Measurements from ENCODE around the gene RADX.

DNA sequence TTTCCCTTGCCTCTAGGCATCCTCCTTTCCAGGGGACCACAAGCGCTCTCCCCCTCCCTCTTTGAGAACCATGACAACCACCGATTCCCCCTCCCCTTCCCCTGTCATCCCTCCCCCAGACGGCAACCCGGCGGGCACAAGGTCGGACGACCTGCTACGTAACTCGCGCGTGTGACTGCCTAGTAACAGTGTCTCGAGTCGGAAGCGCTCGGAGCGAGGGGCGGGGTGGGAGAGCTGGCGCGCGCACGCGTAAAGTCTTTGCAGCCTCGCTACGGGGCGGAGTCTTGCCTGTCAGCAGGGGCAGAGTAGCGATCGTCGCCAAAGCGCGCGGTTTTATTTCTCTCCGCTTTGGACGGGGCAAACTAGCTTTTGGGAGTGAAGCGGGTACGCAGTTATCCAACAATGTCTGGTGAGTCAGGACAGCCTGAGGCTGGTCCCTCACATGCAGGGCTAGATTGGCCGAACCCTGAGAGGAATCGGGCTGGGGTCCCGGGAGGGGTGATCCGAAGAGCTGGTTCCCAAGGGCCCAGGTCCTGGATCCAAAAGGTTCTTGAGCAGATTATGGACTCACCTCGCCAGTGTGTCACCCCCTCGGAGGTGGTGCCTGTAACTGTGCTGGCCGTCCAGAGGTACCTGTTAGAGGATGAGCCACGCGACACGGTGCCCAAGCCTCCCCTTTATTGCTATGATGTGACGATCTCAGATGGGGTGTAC, at the start of gene RADX:
- TF ChIP-seq, protein P1, sequence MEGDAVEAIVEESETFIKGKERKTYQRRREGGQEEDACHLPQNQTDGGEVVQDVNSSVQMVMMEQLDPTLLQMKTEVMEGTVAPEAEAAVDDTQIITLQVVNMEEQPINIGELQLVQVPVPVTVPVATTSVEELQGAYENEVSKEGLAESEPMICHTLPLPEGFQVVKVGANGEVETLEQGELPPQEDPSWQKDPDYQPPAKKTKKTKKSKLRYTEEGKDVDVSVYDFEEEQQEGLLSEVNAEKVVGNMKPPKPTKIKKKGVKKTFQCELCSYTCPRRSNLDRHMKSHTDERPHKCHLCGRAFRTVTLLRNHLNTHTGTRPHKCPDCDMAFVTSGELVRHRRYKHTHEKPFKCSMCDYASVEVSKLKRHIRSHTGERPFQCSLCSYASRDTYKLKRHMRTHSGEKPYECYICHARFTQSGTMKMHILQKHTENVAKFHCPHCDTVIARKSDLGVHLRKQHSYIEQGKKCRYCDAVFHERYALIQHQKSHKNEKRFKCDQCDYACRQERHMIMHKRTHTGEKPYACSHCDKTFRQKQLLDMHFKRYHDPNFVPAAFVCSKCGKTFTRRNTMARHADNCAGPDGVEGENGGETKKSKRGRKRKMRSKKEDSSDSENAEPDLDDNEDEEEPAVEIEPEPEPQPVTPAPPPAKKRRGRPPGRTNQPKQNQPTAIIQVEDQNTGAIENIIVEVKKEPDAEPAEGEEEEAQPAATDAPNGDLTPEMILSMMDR (conservative IDR thresholded peaks at IDR 0.05; ENCODE audit: low read depth in 2 of 2): no peak
- TF ChIP-seq POLR2AphosphoS5 (IDR thresholded peaks at IDR 0.05; ENCODE audit: low read depth): no peak
- TF ChIP-seq EZH2phosphoT487 (IDR thresholded peaks at IDR 0.05; ENCODE audit: unreplicated experiment): no peak
- no peak for TF ChIP-seq EZH2 (IDR thresholded peaks at IDR 0.05; ENCODE audit: low read depth, unreplicated experiment)
- TF ChIP-seq, protein P2, sequence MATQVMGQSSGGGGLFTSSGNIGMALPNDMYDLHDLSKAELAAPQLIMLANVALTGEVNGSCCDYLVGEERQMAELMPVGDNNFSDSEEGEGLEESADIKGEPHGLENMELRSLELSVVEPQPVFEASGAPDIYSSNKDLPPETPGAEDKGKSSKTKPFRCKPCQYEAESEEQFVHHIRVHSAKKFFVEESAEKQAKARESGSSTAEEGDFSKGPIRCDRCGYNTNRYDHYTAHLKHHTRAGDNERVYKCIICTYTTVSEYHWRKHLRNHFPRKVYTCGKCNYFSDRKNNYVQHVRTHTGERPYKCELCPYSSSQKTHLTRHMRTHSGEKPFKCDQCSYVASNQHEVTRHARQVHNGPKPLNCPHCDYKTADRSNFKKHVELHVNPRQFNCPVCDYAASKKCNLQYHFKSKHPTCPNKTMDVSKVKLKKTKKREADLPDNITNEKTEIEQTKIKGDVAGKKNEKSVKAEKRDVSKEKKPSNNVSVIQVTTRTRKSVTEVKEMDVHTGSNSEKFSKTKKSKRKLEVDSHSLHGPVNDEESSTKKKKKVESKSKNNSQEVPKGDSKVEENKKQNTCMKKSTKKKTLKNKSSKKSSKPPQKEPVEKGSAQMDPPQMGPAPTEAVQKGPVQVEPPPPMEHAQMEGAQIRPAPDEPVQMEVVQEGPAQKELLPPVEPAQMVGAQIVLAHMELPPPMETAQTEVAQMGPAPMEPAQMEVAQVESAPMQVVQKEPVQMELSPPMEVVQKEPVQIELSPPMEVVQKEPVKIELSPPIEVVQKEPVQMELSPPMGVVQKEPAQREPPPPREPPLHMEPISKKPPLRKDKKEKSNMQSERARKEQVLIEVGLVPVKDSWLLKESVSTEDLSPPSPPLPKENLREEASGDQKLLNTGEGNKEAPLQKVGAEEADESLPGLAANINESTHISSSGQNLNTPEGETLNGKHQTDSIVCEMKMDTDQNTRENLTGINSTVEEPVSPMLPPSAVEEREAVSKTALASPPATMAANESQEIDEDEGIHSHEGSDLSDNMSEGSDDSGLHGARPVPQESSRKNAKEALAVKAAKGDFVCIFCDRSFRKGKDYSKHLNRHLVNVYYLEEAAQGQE (IDR thresholded peaks at IDR 0.05; ENCODE audit: unreplicated experiment): no peak
- TF ChIP-seq, protein P3, sequence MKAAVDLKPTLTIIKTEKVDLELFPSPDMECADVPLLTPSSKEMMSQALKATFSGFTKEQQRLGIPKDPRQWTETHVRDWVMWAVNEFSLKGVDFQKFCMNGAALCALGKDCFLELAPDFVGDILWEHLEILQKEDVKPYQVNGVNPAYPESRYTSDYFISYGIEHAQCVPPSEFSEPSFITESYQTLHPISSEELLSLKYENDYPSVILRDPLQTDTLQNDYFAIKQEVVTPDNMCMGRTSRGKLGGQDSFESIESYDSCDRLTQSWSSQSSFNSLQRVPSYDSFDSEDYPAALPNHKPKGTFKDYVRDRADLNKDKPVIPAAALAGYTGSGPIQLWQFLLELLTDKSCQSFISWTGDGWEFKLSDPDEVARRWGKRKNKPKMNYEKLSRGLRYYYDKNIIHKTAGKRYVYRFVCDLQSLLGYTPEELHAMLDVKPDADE (IDR thresholded peaks at IDR 0.05): no peak
- no peak for TF ChIP-seq ZNF331 (CRISPR knock-in tag; IDR thresholded peaks at IDR 0.05; ENCODE audit: low read depth)
- TF ChIP-seq JUNB (IDR thresholded peaks at IDR 0.05; ENCODE audit: unreplicated experiment): no peak
- no peak for TF ChIP-seq NANOG (IDR thresholded peaks at IDR 0.05; ENCODE audit: borderline replicate concordance)

Data from GM23338 (cell line).